Activated CD8-positive, alpha-beta memory T cell treated with anti-CD3 and anti-CD28 coated beads for 36 hours (primary cell): ENCODE measurements around the gene OR11H12. TPM values are rescaled to one million over a fixed set of nuclear protein-coding genes. Genes with fewer than 3 reads are reported as not detected.
"Not testable (repeated sequence)": the region's sequence is repeated elsewhere in the genome, so short reads cannot be mapped to it uniquely, and the experiment has no call there.

Source experiments
- CTCF ChIA-PET: fragments of 350-600 bp; sonication (Branson Sonifier 250); formaldehyde crosslinking; loops from one replicate; lab custom pipeline; 2021; ENCODE audit warnings: antibody characterized with exemption; lab: Charles Lee
- POLR2A ChIA-PET: fragments of 350-600 bp; sonication (Branson Sonifier 250); formaldehyde crosslinking; loops from one replicate; lab custom pipeline; 2021; ENCODE audit warnings: antibody characterized with exemption; lab: Charles Lee
- total RNA-seq, 2 experiments: library from RNA; stranded (reverse); gene quantifications; one replicate each; pipeline ENCODE4 v1.2.3, GENCODE V29; 2021

OR11H12 gene
- not detected for total RNA-seq

GRCh38 chr14:18600817-18601216, at the start of gene OR11H12:
Gene OR11H12 (plus strand): TSS chr14:18601117. CDS start chr14:18601117, 0 bp downstream.
- CTCF ChIA-PET, POLR2A ChIA-PET: not testable (repeated sequence)

GRCh38 chr14:18582908-18583307, 18.0 kb upstream of the OR11H12 start:
- POLR2A ChIA-PET, CTCF ChIA-PET: not testable (repeated sequence)

GRCh38 chr14:18626610-18627213, 25.8 kb downstream of the OR11H12 start:
- POLR2A ChIA-PET, CTCF ChIA-PET: not testable (repeated sequence)

- CTCF ChIA-PET, POLR2A ChIA-PET: not testable (repeated sequence)
Observed at GRCh38 chr14:18636066-18636465, 35.1 kb downstream of the OR11H12 start.

GRCh38 chr14:18638032-18638431, 37.1 kb downstream of the OR11H12 start:
- CTCF ChIA-PET, POLR2A ChIA-PET: not testable (repeated sequence)

- POLR2A ChIA-PET, CTCF ChIA-PET: not testable (repeated sequence)
Observed at GRCh38 chr14:18638785-18639184, 37.9 kb downstream of the OR11H12 start.

- POLR2A ChIA-PET, CTCF ChIA-PET: not testable (repeated sequence)
Observed at GRCh38 chr14:18646075-18646730, 45.3 kb downstream of the OR11H12 start.
